GM23338 (cell line): ENCODE data around the gene POLD3. TPM values are rescaled to one million over a fixed set of nuclear protein-coding genes. Genes with fewer than 3 reads are reported as not detected.

Source experiments
- ATAC-seq: fragments of 200-7000 bp; cut with Tn5 transposase; 3 replicates; pipeline ENCODE4 v1.9.1; 2020
- DNase-seq: peaks from one replicate; pipeline ENCODE4 v3.0.0-alpha.2; 2015; ENCODE audit warnings: low spot score
- H2AFZ ChIP-seq: fragments of 200-600 bp; sonication (generic); 2 replicates; pipeline ENCODE4 v1.8.0; 2016; ENCODE audit warnings: antibody characterized with exemption, mild to moderate bottlenecking, moderate library complexity
- H3F3A ChIP-seq: fragments of 200-600 bp; sonication (generic); replicated peaks from 2 replicates; pipeline ENCODE4 v1.8.0; 2017; ENCODE audit warnings: antibody characterized with exemption, mixed run types, low read depth
- H3K27ac ChIP-seq: fragments of 200-600 bp; sonication (generic); 2 replicates; pipeline ENCODE4 v1.6.1; 2016; ENCODE audit warnings: low read depth
- H3K27me3 ChIP-seq: fragments of 200-600 bp; sonication (generic); 2 replicates; pipeline ENCODE4 v1.8.0; 2016; ENCODE audit warnings: mild to moderate bottlenecking, mixed run types, moderate library complexity; ENCODE audit not compliant: insufficient read depth
- H3K36me3 ChIP-seq: fragments of 200-600 bp; sonication (generic); 2 replicates; pipeline ENCODE4 v1.8.0; 2016; ENCODE audit warnings: mild to moderate bottlenecking; ENCODE audit not compliant: insufficient read depth
- H3K4me1 ChIP-seq: fragments of 200-600 bp; sonication (generic); 2 replicates; pipeline ENCODE4 v1.8.0; 2016; ENCODE audit warnings: mild to moderate bottlenecking, moderate library complexity; ENCODE audit not compliant: insufficient read depth
- H3K4me2 ChIP-seq: fragments of 200-600 bp; sonication (generic); 2 replicates; pipeline ENCODE4 v1.7.1; 2017; ENCODE audit warnings: mixed run types
- H3K4me3 ChIP-seq: fragments of 200-600 bp; sonication (generic); 2 replicates; pipeline ENCODE4 v1.6.1; 2016; ENCODE audit warnings: mixed run types
- H3K79me2 ChIP-seq: fragments of 200-600 bp; sonication (generic); replicated peaks from 2 replicates; pipeline ENCODE4 v1.8.0; 2017; ENCODE audit warnings: mild to moderate bottlenecking; ENCODE audit not compliant: insufficient read depth
- H3K9me2 ChIP-seq: fragments of 200-600 bp; sonication (generic); 2 replicates; pipeline ENCODE4 v1.8.0; 2017; ENCODE audit not compliant: insufficient read depth
- H4K20me1 ChIP-seq: fragments of 200-600 bp; sonication (generic); replicated peaks from 2 replicates; pipeline ENCODE4 v1.8.0; 2017; ENCODE audit warnings: mild to moderate bottlenecking; ENCODE audit not compliant: insufficient read depth
- H3K27ac Mint-ChIP-seq: 2 replicates; pipeline ENCODE4 v1.8.0; 2020; ENCODE audit warnings: inconsistent platforms, mild to moderate bottlenecking, moderate library complexity, mixed read lengths
- H3K27me3 Mint-ChIP-seq: 3 replicates; pipeline ENCODE4 v1.8.0; 2022; ENCODE audit warnings: low read depth, mild to moderate bottlenecking, moderate library complexity, mixed read lengths, inconsistent platforms; ENCODE audit not compliant: insufficient read depth, poor library complexity
- H3K36me3 Mint-ChIP-seq: 3 replicates; pipeline ENCODE4 v1.8.0; 2021; ENCODE audit warnings: low read depth, mild to moderate bottlenecking, inconsistent platforms, moderate library complexity, mixed read lengths
- H3K4me1 Mint-ChIP-seq: 3 replicates; pipeline ENCODE4 v1.8.0; 2020; ENCODE audit warnings: mild to moderate bottlenecking, inconsistent platforms, mixed read lengths
- H3K4me3 Mint-ChIP-seq: 3 replicates; pipeline ENCODE4 v1.8.0; 2021; ENCODE audit warnings: moderate library complexity, mild to moderate bottlenecking, inconsistent platforms, mixed read lengths
- H3K9me3 Mint-ChIP-seq: 3 replicates; pipeline ENCODE4 v1.8.0; 2020; ENCODE audit warnings: moderate library complexity, mild to moderate bottlenecking, inconsistent platforms, mixed read lengths
- CREB1 ChIP-seq: fragments of 250-450 bp; sonication (Bioruptor Pico); IDR thresholded peaks from 2 replicates; pipeline ENCODE4 v1.5.0; 2020; ENCODE audit warnings: low read depth, mild to moderate bottlenecking, moderate library complexity
- CTCF ChIP-seq, 2 experiments: fragments of 200-600 bp in 1 of 2; sonication (generic) in 1 of 2; conservative IDR thresholded peaks; 2 replicates each; pipeline versions ENCODE4 v1.5.1 to v1.6.1; 2016 to 2017; ENCODE audit warnings: antibody characterized with exemption in 2 of 2, low read depth in 2 of 2, mild to moderate bottlenecking in 2 of 2, moderate library complexity in 1 of 2
- ETS1 ChIP-seq: IDR thresholded peaks from 2 replicates; pipeline ENCODE4 v1.6.1; 2016; ENCODE audit warnings: antibody characterized with exemption
- EZH2 ChIP-seq: fragments of 200-600 bp; sonication (generic); IDR thresholded peaks from one replicate; pipeline ENCODE4 v1.8.0; 2017; ENCODE audit warnings: antibody characterized with exemption, mild to moderate bottlenecking, low read depth; ENCODE audit not compliant: unreplicated experiment
- EZH2phosphoT487 ChIP-seq: fragments of 200-600 bp; sonication (generic); IDR thresholded peaks from one replicate; pipeline ENCODE4 v1.8.1; 2018; ENCODE audit warnings: antibody characterized with exemption; ENCODE audit not compliant: unreplicated experiment
- JUNB ChIP-seq: IDR thresholded peaks from one replicate; pipeline ENCODE4 v1.6.1; 2016; ENCODE audit warnings: antibody characterized with exemption; ENCODE audit not compliant: unreplicated experiment
- NANOG ChIP-seq: IDR thresholded peaks from 2 replicates; pipeline ENCODE4 v1.6.1; 2016; ENCODE audit warnings: antibody characterized with exemption, borderline replicate concordance
- POLR2AphosphoS5 ChIP-seq: IDR thresholded peaks from 2 replicates; pipeline ENCODE4 v1.6.1; 2016; ENCODE audit warnings: antibody characterized with exemption, low read depth
- REST ChIP-seq: IDR thresholded peaks from one replicate; pipeline ENCODE4 v1.6.1; 2018; ENCODE audit warnings: antibody characterized with exemption; ENCODE audit not compliant: unreplicated experiment
- ZNF114 ChIP-seq: fragments of 250-450 bp; sonication (Bioruptor Pico); IDR thresholded peaks from 2 replicates; pipeline ENCODE4 v1.5.0; 2020; ENCODE audit warnings: mild to moderate bottlenecking, moderate library complexity
- ZNF331 ChIP-seq: fragments of 250-450 bp; sonication (Bioruptor Pico); IDR thresholded peaks from 2 replicates; pipeline ENCODE4 v1.5.0; 2020; ENCODE audit warnings: low read depth, mild to moderate bottlenecking, moderate library complexity
- ZNF462 ChIP-seq: fragments of 250-450 bp; sonication (Bioruptor Pico); IDR thresholded peaks from 2 replicates; pipeline ENCODE4 v1.5.0; 2020; ENCODE audit warnings: mild to moderate bottlenecking, moderate library complexity
- polyA plus RNA-seq: library from polyadenylated mRNA; unstranded; fragments of >200 nt; fragmentation: Nextera tagmentation; extraction: Ambion mirVana; gene quantifications from 2 replicates; pipeline ENCODE4 v1.2.1, GENCODE V29; 2016
- total RNA-seq: library from RNA; depleted of rRNA; stranded (reverse); fragments of >200 nt; shearing (Covaris generic); gene quantifications from 2 replicates; pipeline ENCODE4 v1.2.3, GENCODE V29; 2014

The POLD3 gene
- total and polyA plus RNA-seq, 2 experiments from 2014 or later: 21.9 to 50.1 TPM

GRCh38 chr11:74648894-74649293, 56.5 kb downstream of the POLD3 start:
- no peaks in the 10 kb centered on the region for H3K79me2 ChIP-seq
- no peak overlapping the region for H3K4me3 Mint-ChIP-seq
- no peak overlapping the region for H3K27ac Mint-ChIP-seq
- peaks cover 3% of the 10 kb centered on the region; the same call in 1 of the 2 replicates for H4K20me1 ChIP-seq
- no peak overlapping the region for H2AFZ ChIP-seq
- H3K27me3 ChIP-seq: no peaks in the 10 kb centered on the region
- 0 out of 2 replicates have a peak, but pooled peaks cover 5% of the 10 kb centered on the region for H3K9me2 ChIP-seq
- H3K36me3 Mint-ChIP-seq: peaks cover 12% of the 10 kb centered on the region; the same call in 2 of the 3 replicates
- no peaks in the 10 kb centered on the region for H3K4me1 ChIP-seq
- H3F3A ChIP-seq: no peaks in the 10 kb centered on the region
- H3K9me3 Mint-ChIP-seq: no peaks in the 10 kb centered on the region
- no peak for DNase-seq
- peaks cover 2% of the 10 kb centered on the region; the same call in 1 of the 3 replicates for H3K4me1 Mint-ChIP-seq
- no peaks in the 10 kb centered on the region for H3K27me3 Mint-ChIP-seq
- no peak overlapping the region for H3K27ac ChIP-seq
- H3K36me3 ChIP-seq: no peaks in the 10 kb centered on the region
- no peak overlapping the region for H3K4me2 ChIP-seq
- TF ChIP-seq CREB1 (CRISPR knock-in tag): no peak
- no peak for TF ChIP-seq ETS1
- no peak for TF ChIP-seq CTCF (conservative IDR thresholded peaks at IDR 0.05; ENCODE audit: low read depth in 2 of 2)
- no peak for TF ChIP-seq ZNF331 (CRISPR knock-in tag)
- TF ChIP-seq NANOG: no peak
- no peak for TF ChIP-seq EZH2
- TF ChIP-seq REST: no peak
- no peak for TF ChIP-seq JUNB
- no peak for TF ChIP-seq EZH2phosphoT487
- TF ChIP-seq ZNF462 (CRISPR knock-in tag): no peak
- no peak for TF ChIP-seq POLR2AphosphoS5
- no peak for TF ChIP-seq ZNF114 (CRISPR knock-in tag)
- no peak for ATAC-seq
- H3K4me3 ChIP-seq: no peak overlapping the region
